Cardiac muscle cell (in vitro differentiated cells and primary cell): ENCODE data around the gene SIRT2. TPM values are rescaled to one million over a fixed set of nuclear protein-coding genes. Genes with fewer than 3 reads are reported as not detected.

Experiments
- DNase-seq, 2 donors: peaks; one replicate each; pipeline versions ENCODE4 v3.0.0 to v3.0.0-alpha.2; 2010 to 2017; ENCODE audit warnings: low read depth in 1 of 2, low spot score in 1 of 2
- H3K27ac ChIP-seq: fragments of 200-600 bp; sonication (generic); 2 replicates; pipeline ENCODE4 v1.5.1; 2016
- H3K27me3 ChIP-seq: fragments of 200-600 bp; sonication (generic); 2 replicates; pipeline ENCODE4 v1.6.0; 2016; ENCODE audit warnings: control low read depth
- H3K36me3 ChIP-seq: fragments of 200-600 bp; sonication (generic); 2 replicates; pipeline ENCODE4 v1.5.1; 2016; ENCODE audit warnings: control low read depth
- H3K4me1 ChIP-seq: fragments of 200-600 bp; sonication (generic); 2 replicates; pipeline ENCODE4 v1.8.1; 2017; ENCODE audit warnings: low read depth, mild to moderate bottlenecking, mixed run types
- H3K4me3 ChIP-seq: fragments of 200-600 bp; sonication (generic); 2 replicates; pipeline ENCODE4 v1.5.1; 2016; ENCODE audit warnings: mild to moderate bottlenecking
- H3K9me3 ChIP-seq: fragments of 200-600 bp; sonication (generic); 2 replicates; pipeline ENCODE4 v1.5.1; 2017; ENCODE audit warnings: low read depth, mild to moderate bottlenecking, control low read depth
- CTCF ChIP-seq: IDR thresholded peaks from 2 replicates; pipeline ENCODE4 v1.5.1; 2012; ENCODE audit warnings: low read depth, mild to moderate bottlenecking, low read length
- polyA plus RNA-seq: library from polyadenylated mRNA; unstranded; fragments of >200 nt; fragmentation: Nextera tagmentation; extraction: Ambion mirVana; gene quantifications from 2 replicates; pipeline ENCODE4 v1.2.1, GENCODE V29; 2016
- total RNA-seq: library from RNA; depleted of rRNA; stranded (reverse); fragments of >200 nt; gene quantifications from 2 replicates; pipeline ENCODE4 v1.2.3, GENCODE V29; 2016

Gene SIRT2
- total and polyA plus RNA-seq, 2 experiments from 2014 or later, result 33.4 to 33.5 TPM

GRCh38 chr19:38904581-38905539 lies 5.4 kb upstream of the SIRT2 start:
- no peaks in the 10 kb centered on the region for H3K36me3 ChIP-seq
- no peak overlapping the region for H3K27ac ChIP-seq
- no peak for TF ChIP-seq CTCF
- no peak overlapping the region for H3K4me3 ChIP-seq
- no peaks in the 10 kb centered on the region for H3K27me3 ChIP-seq
- no peak for DNase-seq
- H3K9me3 ChIP-seq, result no peaks in the 10 kb centered on the region
- H3K4me1 ChIP-seq, result no peaks in the 10 kb centered on the region

GRCh38 chr19:38901683-38902082 lies 2.3 kb upstream of the SIRT2 start:
- TF ChIP-seq CTCF, result no peak
- no peak for DNase-seq
- H3K27ac ChIP-seq, result no peak overlapping the region
- H3K4me3 ChIP-seq, result no peak overlapping the region
- H3K27me3 ChIP-seq, result peaks cover 17% of the 10 kb centered on the region
- no peaks in the 10 kb centered on the region for H3K36me3 ChIP-seq
- no peaks in the 10 kb centered on the region for H3K4me1 ChIP-seq
- no peaks in the 10 kb centered on the region for H3K9me3 ChIP-seq

- peak in 1 of 2 donors; percentile 29 for DNase-seq
- Histone ChIP-seq H3K4me1 (no peaks in the 10 kb centered on the region), H3K36me3 (no peaks in the 10 kb centered on the region), H3K27me3 (peaks cover 22% of the 10 kb centered on the region), H3K9me3 (no peaks in the 10 kb centered on the region), H3K27ac (peak overlapping the region; percentile 89), H3K4me3 (peak overlapping the region; percentile 62)
- TF ChIP-seq CTCF, result no peak
Observed at GRCh38 chr19:38900743-38901190, 1.3 kb upstream of the SIRT2 start.

GRCh38 chr19:38900202-38900629 lies 798 bp upstream of the SIRT2 start:
- Histone ChIP-seq H3K4me1 (no peaks in the 10 kb centered on the region), H3K27ac (peak overlapping the region; percentile 89), H3K9me3 (no peaks in the 10 kb centered on the region), H3K36me3 (no peaks in the 10 kb centered on the region), H3K27me3 (peaks cover 22% of the 10 kb centered on the region), H3K4me3 (peak overlapping the region; percentile 62)
- no peak for TF ChIP-seq CTCF
- DNase-seq, result no peak

GRCh38 chr19:38898788-38899446 lies 501 bp downstream of the SIRT2 start:
- H3K27ac ChIP-seq, result no peak overlapping the region
- H3K4me1 ChIP-seq, result no peaks in the 10 kb centered on the region
- DNase-seq, result peak; percentile 18 to 19
- peak overlapping the region; percentile 38 for H3K4me3 ChIP-seq
- peaks cover 22% of the 10 kb centered on the region for H3K27me3 ChIP-seq
- no peaks in the 10 kb centered on the region for H3K9me3 ChIP-seq
- TF ChIP-seq CTCF, result no peak
- H3K36me3 ChIP-seq, result no peaks in the 10 kb centered on the region
